Measurements from ENCODE around the gene DNAJB13. TPM values are rescaled to one million over a fixed set of nuclear protein-coding genes. Genes with fewer than 3 reads are reported as not detected.

The DNAJB13 gene
- total RNA-seq, 1 experiment from 2014 or later: not detected

GRCh38 chr11:73995731-73996130 is 44.9 kb downstream of the DNAJB13 start:
- H3K27ac ChIP-seq (ENCODE audit: insufficient read length, low read depth, low read length): no peak overlapping the region
- H2BK15ac ChIP-seq (ENCODE audit: low read depth, low read length): no peak overlapping the region
- no CpG with 5 or more reads among the region's 2 CpGs for WGBS (ENCODE audit: extremely low coverage, insufficient read length, low lambda C conversion rate)
- no peak overlapping the region for H2AK5ac ChIP-seq (ENCODE audit: insufficient read length, low read length)
- no peak overlapping the region for H4K91ac ChIP-seq (ENCODE audit: insufficient read length, low read depth, low read length)
- H3K23me2 ChIP-seq (ENCODE audit: insufficient read length, low read depth, low read length, poor library complexity, severe bottlenecking): no peaks in the 10 kb centered on the region
- no peak for TF ChIP-seq CTCF (conservative IDR thresholded peaks at IDR 0.05)
- H3K79me1 ChIP-seq (ENCODE audit: insufficient read depth, low read depth, low read length, poor library complexity, severe bottlenecking): no peaks in the 10 kb centered on the region
- no peak overlapping the region for H3K4me2 ChIP-seq (ENCODE audit: insufficient read depth, insufficient read length, low read length)
- Mint-ChIP-seq H3K4me3 (no peak overlapping the region), H3K4me1 (peaks cover 14% of the 10 kb centered on the region in 2 experiments), H3K36me3 (ENCODE audit: insufficient read depth in 1 of 3, low read depth in 3 of 3) (no peaks in the 10 kb centered on the region), H3K27ac (no peak overlapping the region), H3K9me3 (no peaks in the 10 kb centered on the region), H3K27me3 (ENCODE audit: low read depth) (no peaks in the 10 kb centered on the region; the same call in none of the 2 replicates)
- H3T11ph ChIP-seq (ENCODE audit: low read length): no peak overlapping the region
- H3K23ac ChIP-seq (ENCODE audit: insufficient read length, low read depth, low read length): no peak overlapping the region
- H3K27me3 ChIP-seq (ENCODE audit: insufficient read depth, low read length): no peaks in the 10 kb centered on the region
- no peak overlapping the region for H2BK12ac ChIP-seq (ENCODE audit: insufficient read length, low read depth, low read length)
- no peaks in the 10 kb centered on the region for H4K20me1 ChIP-seq (ENCODE audit: control insufficient read depth, insufficient read depth, insufficient read length)
- no peak overlapping the region for H3K14ac ChIP-seq (ENCODE audit: insufficient read depth, low read length)
- H2BK120ac ChIP-seq (ENCODE audit: low read depth, low read length, poor library complexity, severe bottlenecking): no peak overlapping the region
- H3K79me2 ChIP-seq (ENCODE audit: insufficient read depth, low read length): no peaks in the 10 kb centered on the region
- H3K9me3 ChIP-seq (ENCODE audit: control insufficient read depth, low read depth, low read length): no peaks in the 10 kb centered on the region
- no peaks in the 10 kb centered on the region for H3K4me1 ChIP-seq (ENCODE audit: insufficient read depth, low read length)
- no peak overlapping the region for H4K8ac ChIP-seq (replicated peaks; ENCODE audit: insufficient read length, low read depth, low read length)
- no peak overlapping the region for H3K56ac ChIP-seq (ENCODE audit: insufficient read length, low read depth, low read length)
- H2BK20ac ChIP-seq (ENCODE audit: low read depth, low read length, poor library complexity, severe bottlenecking): no peak overlapping the region
- no peak overlapping the region for H4K5ac ChIP-seq (ENCODE audit: insufficient read length, low read depth, low read length)
- H2BK5ac ChIP-seq (ENCODE audit: insufficient read length, low read length): no peak overlapping the region
- H3K4ac ChIP-seq (ENCODE audit: low read depth, low read length): no peak overlapping the region; the same call in 1 of the 2 replicates
- no peak overlapping the region for H3K18ac ChIP-seq (ENCODE audit: insufficient read length, low read depth, low read length)
- H2AFZ ChIP-seq (ENCODE audit: low read length): no peak overlapping the region
- H3K9ac ChIP-seq (ENCODE audit: extremely low read depth, insufficient read length, low read length): no peak overlapping the region
- no peak for DNase-seq

Measured in H9 (cell line).